SK-N-MC (cell line): ENCODE results near the gene RFC5.

Experiments
- EZH2 ChIP-seq: fragments of 200-600 bp; sonication (generic); IDR thresholded peaks from one replicate; pipeline ENCODE4 v1.6.1; 2017; ENCODE audit warnings: antibody characterized with exemption
- FOXP2 ChIP-seq: optimal IDR thresholded peaks from 2 replicates; pipeline ENCODE3; 2011; ENCODE audit warnings: mild to moderate bottlenecking, moderate library complexity; ENCODE audit not compliant: insufficient read depth; ENCODE audit errors: extremely low read length, control extremely low read depth
- POLR2AphosphoS5 ChIP-seq: IDR thresholded peaks from 2 replicates; pipeline ENCODE4 v1.6.1; 2012; ENCODE audit warnings: mild to moderate bottlenecking, low read depth, low read length, borderline replicate concordance

DNA sequence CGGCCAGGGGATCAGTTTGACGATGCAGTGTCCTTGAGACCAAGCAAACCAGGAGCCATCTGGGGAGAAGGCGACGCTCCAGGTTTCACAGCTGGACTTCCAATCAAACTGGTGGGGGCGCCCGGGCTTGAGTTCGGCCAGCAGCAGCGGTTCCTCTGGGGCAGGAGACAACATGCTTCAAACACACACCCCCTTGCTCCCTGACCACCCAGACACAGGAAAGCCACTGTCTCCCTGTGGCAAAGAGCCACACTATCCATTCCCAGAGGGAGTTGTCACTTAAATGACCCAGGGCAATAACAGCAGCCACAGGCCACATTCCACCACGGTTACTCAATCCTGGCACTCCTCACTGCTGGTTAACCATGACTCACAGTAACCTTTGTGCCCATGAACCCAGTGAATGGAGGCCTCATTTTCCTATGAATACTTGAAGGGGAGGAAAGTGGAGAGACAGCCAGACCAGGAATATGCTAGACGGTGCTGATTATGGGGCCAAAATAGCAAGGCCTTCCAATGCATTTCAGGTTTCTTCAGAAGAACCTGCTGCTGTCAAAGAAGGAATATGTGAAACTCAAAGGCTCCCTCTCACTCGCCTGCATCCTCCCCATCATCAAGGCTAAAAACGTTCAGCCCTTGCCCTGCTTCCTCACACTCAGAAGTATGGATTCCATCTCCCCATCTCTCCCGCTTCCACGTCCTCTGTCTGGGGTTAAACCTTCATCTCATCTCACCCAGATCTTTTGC lies 36.0 kb downstream of the RFC5 start:
- no peak for TF ChIP-seq EZH2
- no peak for TF ChIP-seq POLR2AphosphoS5
- TF ChIP-seq FOXP2, result no peak
